Measurements from ENCODE around the gene CEP97. TPM values are rescaled to one million over a fixed set of nuclear protein-coding genes. Genes with fewer than 3 reads are reported as not detected.

CEP97 gene
- total RNA-seq, 1 donor from 2014 or later, result 69.6 TPM

DNA sequence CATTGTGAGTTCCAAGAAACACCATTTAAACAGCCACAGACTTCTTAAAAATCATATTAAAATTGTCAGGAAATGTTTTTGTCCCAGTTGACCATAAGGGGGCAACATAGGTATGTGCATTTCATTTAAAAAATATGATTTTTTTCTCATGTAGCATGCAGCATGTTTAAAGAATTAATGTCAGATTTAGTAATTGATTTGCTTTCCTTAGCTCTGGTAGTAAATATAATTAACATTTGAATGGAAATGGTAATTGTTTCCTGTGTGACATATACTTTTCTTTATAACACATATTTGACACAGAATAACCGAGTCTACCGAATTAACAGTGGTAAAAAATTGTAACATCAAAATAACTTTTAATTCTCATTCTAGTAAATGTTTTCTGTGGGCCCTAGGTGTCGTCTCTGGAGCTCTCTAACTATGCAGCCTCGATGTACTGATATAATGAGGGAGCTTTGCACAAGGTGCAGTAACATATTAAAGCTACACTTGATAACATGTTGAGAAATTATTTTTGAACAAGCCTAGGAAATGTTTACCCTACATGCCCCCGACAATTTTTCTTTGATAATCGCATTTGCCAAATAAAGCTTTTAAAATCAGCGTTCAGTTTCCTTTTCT is 89.5 kb downstream of the CEP97 start:
- no peak for DNase-seq

DNA sequence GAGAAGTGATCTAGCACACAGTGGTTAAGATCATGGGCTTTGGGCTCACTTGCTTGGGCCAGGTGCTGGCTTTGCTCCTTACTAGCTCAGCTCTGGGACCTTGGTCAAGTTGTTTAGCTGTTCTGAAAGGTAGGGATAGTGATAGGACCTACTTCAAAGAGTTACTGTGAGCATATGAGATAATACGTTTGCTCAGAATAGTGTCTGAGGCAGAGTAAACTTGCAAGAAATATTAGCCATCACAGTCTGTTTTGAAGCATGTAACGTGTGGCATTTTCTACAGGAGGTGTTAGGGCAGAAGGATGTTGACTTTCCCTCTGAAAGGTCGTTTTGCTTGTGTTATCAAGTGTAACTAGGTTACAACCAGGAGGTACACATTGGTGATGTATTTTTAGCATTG is 90.4 kb downstream of the CEP97 start:
- no peak for DNase-seq

DNA sequence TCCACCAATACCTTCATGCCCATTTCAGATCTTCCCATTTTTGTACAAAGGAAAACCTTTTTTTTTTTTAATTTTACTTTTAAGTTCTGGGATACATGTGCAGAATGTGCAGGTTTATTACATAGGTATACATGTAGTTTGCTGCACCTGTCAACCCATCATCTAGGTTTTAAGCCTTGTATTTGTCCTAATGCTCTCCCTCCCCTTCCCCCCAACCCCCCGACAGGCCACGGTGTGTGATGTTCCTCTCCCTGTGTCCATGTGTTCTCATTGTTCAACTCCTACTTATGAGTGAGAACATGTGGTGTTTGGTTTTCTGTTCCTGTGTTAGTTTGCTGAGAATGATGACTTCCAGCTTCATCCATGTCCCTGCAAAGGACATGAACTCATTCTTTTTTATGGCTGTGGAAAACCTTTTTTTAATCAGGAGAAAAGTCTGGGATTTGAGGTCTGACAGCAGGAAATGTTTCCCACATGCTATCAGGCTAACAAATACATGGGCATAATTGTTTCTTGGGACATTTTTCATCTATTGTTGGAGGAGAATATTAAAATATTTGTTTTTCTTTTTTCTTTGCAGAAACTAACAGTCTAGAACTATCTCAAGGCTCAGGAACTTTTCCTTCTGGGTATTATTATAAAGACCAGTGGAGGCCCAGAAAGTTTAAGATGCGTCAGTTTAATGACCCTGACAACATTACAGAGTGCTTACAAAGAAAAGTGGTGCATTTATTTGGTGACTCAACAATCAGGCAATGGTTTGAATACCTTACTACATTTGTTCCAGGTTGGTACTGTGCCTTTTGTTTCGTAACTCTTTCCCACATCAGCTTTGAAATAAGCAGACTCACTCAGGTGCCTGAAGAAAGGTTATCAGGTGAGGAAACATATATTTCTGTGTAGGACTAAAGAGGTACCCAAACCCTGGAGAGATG is 92.1 kb downstream of the CEP97 start:
- no peak for DNase-seq

DNA sequence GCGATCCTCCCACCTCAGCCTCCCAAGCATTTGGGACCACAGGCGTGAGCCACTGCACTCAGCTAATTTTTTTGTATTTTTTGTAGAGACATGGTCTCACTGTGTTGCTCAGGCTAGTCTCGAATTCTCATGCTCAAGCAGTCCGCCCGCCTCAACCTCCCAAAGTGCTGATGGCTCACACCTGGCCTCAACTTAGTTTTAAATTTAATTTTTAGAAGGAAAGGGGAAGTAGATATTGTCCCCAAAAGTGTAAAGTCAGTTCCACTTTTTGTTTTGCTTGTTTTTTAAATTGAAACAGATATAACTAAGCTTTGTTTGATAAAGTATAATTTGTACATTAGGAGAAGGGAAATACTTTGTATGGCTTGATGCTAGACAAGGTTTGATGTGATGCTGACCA is 93.6 kb downstream of the CEP97 start:
- DNase-seq, result no peak

DNA sequence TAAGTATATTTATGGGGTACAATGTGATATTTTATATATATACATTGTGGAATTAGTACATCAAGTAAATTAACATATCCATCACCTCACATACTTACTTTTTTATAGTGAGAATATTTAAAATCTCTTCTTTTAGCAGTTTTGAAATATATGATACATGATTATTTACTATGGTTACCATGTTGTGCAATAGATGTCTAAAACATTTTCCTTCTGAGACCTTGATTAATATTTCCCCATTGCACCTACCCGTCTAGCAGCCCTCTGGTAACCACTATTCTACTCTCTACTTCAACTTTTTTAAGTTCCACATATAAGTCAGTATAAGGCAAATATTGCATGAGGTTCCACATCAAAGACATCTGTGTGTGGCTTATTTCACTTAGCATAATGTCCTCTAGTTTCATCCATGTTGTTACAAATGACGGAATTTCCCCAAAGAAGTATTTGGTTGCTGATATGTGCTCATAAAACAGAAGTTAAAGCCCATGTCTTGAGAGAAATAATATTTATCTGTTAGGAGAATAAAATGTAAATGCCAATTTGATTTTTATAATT is 95.3 kb downstream of the CEP97 start:
- no peak for DNase-seq

Other genes with a start within 250 kb of the CEP97 start
- gene SENP7, start 211.4 kb upstream of the CEP97 start, total RNA-seq, result 107 TPM
- 58.5 TPM for gene TRMT10C, start 162.7 kb upstream of the CEP97 start, total RNA-seq
- gene PCNP, start 150.4 kb upstream of the CEP97 start, total RNA-seq, result 130 TPM
- 68.2 TPM for gene ZBTB11, start 47.5 kb upstream of the CEP97 start, total RNA-seq
- gene RPL24, start 37.9 kb upstream of the CEP97 start, total RNA-seq, result 2,571 TPM
- gene NXPE3, start 54.6 kb downstream of the CEP97 start, total RNA-seq, result 21.1 TPM
- 2.3 TPM for gene NFKBIZ, start 124.9 kb downstream of the CEP97 start, total RNA-seq

Measured in occipital lobe (tissue), 2 donors.